ENCODE measurements around the gene ITPA.

The ITPA gene

DNA sequence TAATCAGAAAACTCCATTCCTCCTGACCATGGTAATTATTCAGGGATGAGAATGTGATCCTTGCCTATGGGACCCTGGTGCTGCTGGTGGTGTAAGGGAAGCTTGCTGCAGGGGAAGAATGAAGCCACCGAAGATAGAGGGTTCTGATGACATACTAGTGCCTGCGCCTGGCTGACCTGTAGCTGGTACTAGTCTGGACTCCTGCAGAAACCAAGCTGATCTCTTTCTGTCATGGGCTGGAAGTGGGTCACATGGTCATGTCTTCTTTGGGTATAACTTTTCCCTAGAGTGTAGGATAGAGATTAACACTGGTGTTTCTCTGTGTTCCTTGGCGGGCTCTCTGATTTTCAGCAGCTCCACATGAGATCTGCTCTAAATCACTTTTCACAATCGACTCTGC lies 38.3 kb downstream of the ITPA start:
- DNase-seq = no peak

DNA sequence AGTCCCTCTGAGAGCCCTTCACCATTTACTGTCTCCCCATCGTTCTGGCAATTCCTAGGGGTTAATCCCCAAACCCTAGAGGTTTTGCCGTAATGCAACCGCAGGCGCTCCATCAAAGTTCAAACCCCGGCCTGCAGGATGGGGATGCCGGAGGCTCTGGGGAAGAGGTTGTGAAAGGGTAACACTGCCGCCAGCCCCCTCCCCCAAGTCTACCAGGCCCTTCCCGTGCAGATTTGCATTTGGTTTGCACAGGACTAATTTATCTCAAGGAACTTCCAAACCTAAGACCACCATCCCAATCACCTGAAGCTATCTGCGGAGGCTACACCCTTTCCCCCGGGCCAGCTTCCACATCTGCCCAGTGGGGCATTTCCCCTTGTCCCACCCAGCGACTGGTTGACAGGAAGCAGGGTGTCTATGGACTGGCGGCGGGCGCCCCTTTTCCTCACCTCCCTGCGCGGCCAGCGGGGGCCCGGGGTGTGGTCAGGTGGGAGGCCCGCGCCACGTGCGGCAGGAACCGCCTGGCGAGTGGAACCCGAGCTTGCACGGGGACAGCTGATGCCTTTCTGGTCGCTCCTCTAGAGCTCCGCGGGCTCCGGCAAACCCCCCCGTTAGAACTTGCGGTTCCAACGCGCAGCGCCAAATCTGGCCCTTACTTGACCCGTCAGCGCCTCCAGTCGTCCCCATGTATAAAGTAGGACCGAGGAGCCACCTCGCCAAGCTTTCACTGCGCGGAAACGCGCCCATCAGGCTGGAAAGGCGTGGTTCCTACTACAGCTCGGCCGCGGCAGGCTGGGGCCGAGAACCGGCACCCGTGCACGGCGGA lies 39.1 kb downstream of the ITPA start:
- DNase-seq = peak; percentile 10

DNA sequence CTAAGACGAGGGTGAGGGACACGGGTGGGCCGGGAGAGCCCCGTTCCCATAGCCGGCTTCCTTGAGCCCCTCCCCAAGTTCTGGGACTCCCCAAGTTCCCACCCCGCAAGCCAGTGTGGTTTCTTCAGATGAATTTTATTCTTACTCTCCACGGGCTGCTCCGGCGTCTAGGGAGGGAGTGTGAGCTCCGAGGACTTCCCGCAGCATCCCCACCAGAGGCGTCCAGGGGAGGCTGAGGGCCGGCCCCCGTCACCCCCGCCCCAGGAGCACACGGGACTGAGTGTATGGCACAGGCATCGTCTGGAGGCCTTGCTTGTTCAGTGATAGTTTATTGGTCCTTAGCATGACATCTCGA lies 39.7 kb downstream of the ITPA start:
- no peak for DNase-seq

- no peak for DNase-seq
Observed at GRCh38 chr20:3250091-3250504, 40.8 kb downstream of the ITPA start.

DNA sequence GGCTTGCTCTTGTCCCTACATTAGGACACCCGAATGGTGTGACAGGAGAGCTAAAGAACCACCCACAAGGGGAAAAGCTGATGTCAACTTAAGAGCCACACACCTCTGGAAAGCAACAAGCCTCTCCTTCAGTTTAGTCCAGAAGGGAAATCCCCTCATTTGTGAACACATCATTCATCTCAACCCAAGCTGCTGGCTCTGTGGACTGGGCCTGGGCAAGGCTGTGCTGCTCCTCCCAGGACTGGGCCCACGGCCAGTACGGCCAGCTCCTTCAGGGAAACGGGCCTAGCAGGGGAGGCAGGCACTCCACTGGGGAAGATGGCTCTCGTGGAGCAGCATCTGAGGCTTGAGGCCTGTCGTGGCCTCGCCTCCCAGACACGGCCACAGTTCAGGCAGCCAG lies 42.5 kb downstream of the ITPA start:
- DNase-seq = no peak

GRCh38 chr20:3255728-3256127 lies 46.4 kb downstream of the ITPA start:
- no peak for DNase-seq

GRCh38 chr20:3258429-3258828 lies 49.1 kb downstream of the ITPA start:
- no peak for DNase-seq

- no peak for DNase-seq
Observed at GRCh38 chr20:3262566-3262965, 53.3 kb downstream of the ITPA start.

DNA sequence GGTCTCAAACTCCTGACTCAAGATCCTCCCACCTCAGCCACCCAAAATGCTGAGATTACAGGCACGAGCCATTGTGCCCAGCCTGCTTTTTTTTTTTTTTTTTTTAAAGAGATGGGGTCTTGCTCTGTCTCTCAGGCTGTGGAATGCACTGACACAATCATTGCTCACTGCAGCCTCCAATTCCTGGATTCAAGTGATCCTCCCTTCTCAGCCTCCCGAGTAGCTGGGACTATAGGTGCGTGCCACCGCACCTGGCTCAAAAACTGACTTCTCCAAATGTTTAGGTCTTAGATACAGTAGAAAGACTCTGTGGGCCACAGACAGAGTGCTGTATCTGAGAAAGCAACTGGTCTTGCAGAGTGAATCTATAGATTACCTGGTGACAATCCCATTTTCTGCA lies 60.8 kb downstream of the ITPA start:
- DNase-seq = no peak

DNA sequence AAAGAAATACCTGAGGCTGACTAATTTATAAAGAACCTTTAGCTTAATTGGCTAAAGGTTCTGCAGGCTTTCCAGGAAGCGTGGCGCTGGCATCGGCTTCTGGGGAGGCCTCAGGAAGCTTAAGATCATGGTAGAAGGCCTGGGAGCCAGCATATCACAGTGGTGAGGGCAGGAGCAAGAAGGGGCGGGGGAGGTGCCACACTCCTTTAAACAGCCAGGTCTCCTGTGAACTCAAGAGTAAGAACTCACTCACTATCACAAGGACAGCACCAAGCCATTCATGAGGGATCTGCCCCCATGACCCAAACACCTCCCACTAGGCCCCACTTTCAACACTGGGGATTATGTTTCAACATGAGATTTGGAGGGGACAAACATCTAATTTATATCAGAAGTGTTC lies 64.1 kb downstream of the ITPA start:
- DNase-seq = no peak

Measured in DMS79 (cell line).